RWPE2 (cell line): Measurements from ENCODE around the gene PTHLH.

Experiments
- ATAC-seq: fragments of 200-7000 bp; cut with Tn5 transposase; 3 replicates; pipeline ENCODE4 v1.9.1; 2021; ENCODE audit warnings: low read depth
- DNase-seq: peaks from one replicate; pipeline ENCODE4 v3.0.0-alpha.2; 2020; ENCODE audit warnings: low spot score
- H3K27ac ChIP-seq: fragments of 450-650 bp; 2 replicates; pipeline ENCODE4 v1.5.1; 2017; ENCODE audit warnings: mild to moderate bottlenecking; ENCODE audit not compliant: poor library complexity, severe bottlenecking
- H3K27me3 ChIP-seq: fragments of 250-450 bp; sonication (Bioruptor Pico); 2 replicates; pipeline ENCODE4 v1.5.1; 2021; ENCODE audit warnings: mild to moderate bottlenecking, moderate library complexity; ENCODE audit not compliant: insufficient read depth, poor library complexity, severe bottlenecking
- H3K36me3 ChIP-seq: fragments of 250-450 bp; sonication (Bioruptor Pico); 2 replicates; pipeline ENCODE4 v1.5.1; 2020; ENCODE audit warnings: low read depth, mild to moderate bottlenecking, moderate library complexity
- H3K4me1 ChIP-seq: fragments of 250-450 bp; sonication (Bioruptor Pico); 2 replicates; pipeline ENCODE4 v1.5.1; 2021; ENCODE audit warnings: mild to moderate bottlenecking, moderate library complexity; ENCODE audit not compliant: insufficient read depth, poor library complexity, severe bottlenecking
- H3K4me3 ChIP-seq: fragments of 250-450 bp; sonication (Bioruptor Pico); 2 replicates; pipeline ENCODE4 v1.5.1; 2021; ENCODE audit warnings: mild to moderate bottlenecking, moderate library complexity; ENCODE audit not compliant: severe bottlenecking
- H3K9me3 ChIP-seq: fragments of 250-450 bp; sonication (Bioruptor Pico); 2 replicates; pipeline ENCODE4 v1.5.1; 2021; ENCODE audit warnings: mild to moderate bottlenecking, moderate library complexity; ENCODE audit not compliant: severe bottlenecking
- CTCF ChIP-seq: fragments of 450-650 bp; IDR thresholded peaks from one replicate; pipeline ENCODE4 v1.5.1; 2017; ENCODE audit warnings: mild to moderate bottlenecking, moderate library complexity; ENCODE audit not compliant: poor library complexity, severe bottlenecking

Gene PTHLH

GRCh38 chr12:27937768-27938167, 34.8 kb downstream of the PTHLH start:
- Histone ChIP-seq H3K27ac (no peak overlapping the region), H3K4me3 (no peak overlapping the region), H3K9me3 (no peaks in the 10 kb centered on the region), H3K36me3 (no peaks in the 10 kb centered on the region), H3K27me3 (no peaks in the 10 kb centered on the region), H3K4me1 (no peaks in the 10 kb centered on the region)
- no peak for TF ChIP-seq CTCF
- ATAC-seq = no peak
- no peak for DNase-seq

- no peak for DNase-seq
- H3K9me3 ChIP-seq = no peaks in the 10 kb centered on the region
- no peaks in the 10 kb centered on the region for H3K36me3 ChIP-seq
- no peaks in the 10 kb centered on the region for H3K27me3 ChIP-seq
- H3K4me3 ChIP-seq = no peak overlapping the region
- no peak for ATAC-seq
- no peak overlapping the region for H3K27ac ChIP-seq
- no peaks in the 10 kb centered on the region for H3K4me1 ChIP-seq
- TF ChIP-seq CTCF = no peak
Observed at GRCh38 chr12:27936196-27936595, 36.3 kb downstream of the PTHLH start.

GRCh38 chr12:27934276-27934675, 38.3 kb downstream of the PTHLH start:
- Histone ChIP-seq H3K36me3 (no peaks in the 10 kb centered on the region), H3K27ac (no peak overlapping the region), H3K4me1 (no peaks in the 10 kb centered on the region), H3K4me3 (no peak overlapping the region), H3K9me3 (no peaks in the 10 kb centered on the region), H3K27me3 (no peaks in the 10 kb centered on the region)
- ATAC-seq (no peak), DNase-seq (no peak)
- TF ChIP-seq CTCF = no peak

- TF ChIP-seq CTCF = no peak
- H3K27me3 ChIP-seq = no peaks in the 10 kb centered on the region
- no peaks in the 10 kb centered on the region for H3K9me3 ChIP-seq
- no peaks in the 10 kb centered on the region for H3K36me3 ChIP-seq
- no peak overlapping the region for H3K4me3 ChIP-seq
- no peak overlapping the region for H3K27ac ChIP-seq
- ATAC-seq (no peak), DNase-seq (no peak)
- no peaks in the 10 kb centered on the region for H3K4me1 ChIP-seq
Observed at GRCh38 chr12:27931390-27931789, 41.1 kb downstream of the PTHLH start.

GRCh38 chr12:27927347-27927746, 45.2 kb downstream of the PTHLH start:
- Histone ChIP-seq H3K27me3 (no peaks in the 10 kb centered on the region), H3K4me1 (no peaks in the 10 kb centered on the region), H3K36me3 (no peaks in the 10 kb centered on the region), H3K4me3 (no peak overlapping the region), H3K27ac (no peak overlapping the region), H3K9me3 (no peaks in the 10 kb centered on the region)
- no peak for DNase-seq
- TF ChIP-seq CTCF = no peak
- no peak for ATAC-seq
